Measurements from ENCODE around the gene ARHGAP42.

DNA sequence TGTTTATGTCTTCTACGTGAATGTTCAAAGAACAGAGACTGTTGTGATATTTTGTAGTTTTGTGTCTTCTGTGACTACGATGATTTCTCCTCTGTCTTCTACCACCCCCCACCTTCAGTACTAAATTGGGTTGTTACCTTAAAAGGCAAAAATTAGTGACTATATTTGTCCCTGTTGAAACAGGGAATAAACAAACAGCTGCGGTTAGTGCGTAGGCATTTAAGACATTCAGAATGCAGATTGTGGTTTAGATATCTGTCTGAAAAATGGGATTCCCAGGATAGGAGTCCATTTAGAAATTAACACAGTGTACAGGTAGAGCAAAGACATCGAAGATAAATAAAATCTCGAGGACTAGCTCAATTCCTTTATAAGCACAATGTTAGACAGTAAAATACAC, 15.6 kb upstream of the ARHGAP42 start:
- TF ChIP-seq, protein P1, sequence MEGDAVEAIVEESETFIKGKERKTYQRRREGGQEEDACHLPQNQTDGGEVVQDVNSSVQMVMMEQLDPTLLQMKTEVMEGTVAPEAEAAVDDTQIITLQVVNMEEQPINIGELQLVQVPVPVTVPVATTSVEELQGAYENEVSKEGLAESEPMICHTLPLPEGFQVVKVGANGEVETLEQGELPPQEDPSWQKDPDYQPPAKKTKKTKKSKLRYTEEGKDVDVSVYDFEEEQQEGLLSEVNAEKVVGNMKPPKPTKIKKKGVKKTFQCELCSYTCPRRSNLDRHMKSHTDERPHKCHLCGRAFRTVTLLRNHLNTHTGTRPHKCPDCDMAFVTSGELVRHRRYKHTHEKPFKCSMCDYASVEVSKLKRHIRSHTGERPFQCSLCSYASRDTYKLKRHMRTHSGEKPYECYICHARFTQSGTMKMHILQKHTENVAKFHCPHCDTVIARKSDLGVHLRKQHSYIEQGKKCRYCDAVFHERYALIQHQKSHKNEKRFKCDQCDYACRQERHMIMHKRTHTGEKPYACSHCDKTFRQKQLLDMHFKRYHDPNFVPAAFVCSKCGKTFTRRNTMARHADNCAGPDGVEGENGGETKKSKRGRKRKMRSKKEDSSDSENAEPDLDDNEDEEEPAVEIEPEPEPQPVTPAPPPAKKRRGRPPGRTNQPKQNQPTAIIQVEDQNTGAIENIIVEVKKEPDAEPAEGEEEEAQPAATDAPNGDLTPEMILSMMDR (IDR thresholded peaks at IDR 0.05; ENCODE audit: low read depth, low read length, poor library complexity, severe bottlenecking): no peak
- TF ChIP-seq EZH2phosphoT487 (IDR thresholded peaks at IDR 0.05; ENCODE audit: borderline replicate concordance, low read length): no peak
